GM19025 (cell line): Measurements from ENCODE around the gene MAGEA12.
"Not testable (repeated sequence)": the region's sequence is repeated elsewhere in the genome, so short reads cannot be mapped to it uniquely, and the experiment has no call there.

Experiments used
- ATAC-seq: cut with Tn5 transposase; IDR thresholded peaks from one replicate; pipeline ENCODE4 v1.9.1; 2021; ENCODE audit warnings: mild to moderate bottlenecking, low read depth, moderate library complexity; ENCODE audit not compliant: unreplicated experiment

The MAGEA12 gene

DNA sequence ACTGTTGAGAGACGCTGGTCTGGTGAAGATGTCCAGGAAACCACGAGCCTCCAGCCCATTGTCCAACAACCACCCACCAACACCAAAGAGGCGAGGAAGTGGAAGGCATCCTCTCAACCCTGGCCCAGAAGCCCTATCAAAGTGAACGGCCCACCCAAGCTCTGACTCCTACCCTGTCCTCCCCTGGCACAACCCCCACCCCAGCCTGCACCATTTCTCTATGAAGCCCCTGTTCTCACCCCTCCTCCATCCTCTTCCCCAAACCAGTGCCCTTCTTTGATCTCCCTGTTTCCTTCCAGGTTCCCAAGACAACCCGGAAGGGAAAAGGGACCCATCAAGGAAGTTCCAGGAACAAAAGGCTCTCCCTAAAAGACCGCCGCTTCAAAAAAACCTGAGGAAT lies 26.0 kb downstream of the MAGEA12 start:
- not testable (repeated sequence) for ATAC-seq

DNA sequence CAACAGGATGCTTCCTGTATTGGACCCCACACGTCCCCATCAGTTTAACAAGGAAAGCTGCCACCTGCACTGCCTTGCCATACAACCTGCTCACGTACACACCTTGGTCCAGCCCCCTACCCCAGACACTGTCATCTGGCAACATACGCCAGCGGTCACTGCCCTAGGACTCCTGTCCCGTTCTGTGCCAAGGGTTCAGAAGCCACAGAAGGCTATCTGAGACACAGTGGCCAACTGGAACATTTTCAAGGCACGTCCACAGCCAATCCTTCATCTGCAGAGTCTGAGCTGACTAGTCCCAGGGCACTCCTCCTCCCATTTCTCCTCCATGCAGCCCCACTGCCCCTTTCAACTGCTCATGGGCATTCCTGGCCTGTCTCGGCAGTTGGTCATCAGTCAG lies 28.0 kb downstream of the MAGEA12 start:
- not testable (repeated sequence) for ATAC-seq

DNA sequence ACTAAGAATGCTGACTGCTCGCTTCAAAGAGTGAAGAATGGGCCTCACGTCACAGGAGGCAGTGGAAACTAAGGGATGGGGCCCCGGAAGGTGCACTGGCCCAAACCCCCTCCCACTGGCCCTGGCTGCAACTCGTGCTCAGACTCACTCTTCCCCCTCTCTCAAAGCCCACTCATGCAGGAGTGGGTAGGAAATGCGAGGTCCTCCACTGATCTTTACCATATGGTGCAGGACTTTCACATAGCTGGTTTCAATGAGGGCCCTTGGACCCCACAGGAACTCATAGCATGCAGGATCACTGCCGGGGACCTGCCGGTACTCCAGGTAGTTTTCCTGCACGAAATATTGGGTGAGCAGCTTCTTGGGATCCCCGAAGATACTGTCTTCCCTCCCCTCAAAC lies 33.0 kb downstream of the MAGEA12 start:
- ATAC-seq, result not testable (repeated sequence)

DNA sequence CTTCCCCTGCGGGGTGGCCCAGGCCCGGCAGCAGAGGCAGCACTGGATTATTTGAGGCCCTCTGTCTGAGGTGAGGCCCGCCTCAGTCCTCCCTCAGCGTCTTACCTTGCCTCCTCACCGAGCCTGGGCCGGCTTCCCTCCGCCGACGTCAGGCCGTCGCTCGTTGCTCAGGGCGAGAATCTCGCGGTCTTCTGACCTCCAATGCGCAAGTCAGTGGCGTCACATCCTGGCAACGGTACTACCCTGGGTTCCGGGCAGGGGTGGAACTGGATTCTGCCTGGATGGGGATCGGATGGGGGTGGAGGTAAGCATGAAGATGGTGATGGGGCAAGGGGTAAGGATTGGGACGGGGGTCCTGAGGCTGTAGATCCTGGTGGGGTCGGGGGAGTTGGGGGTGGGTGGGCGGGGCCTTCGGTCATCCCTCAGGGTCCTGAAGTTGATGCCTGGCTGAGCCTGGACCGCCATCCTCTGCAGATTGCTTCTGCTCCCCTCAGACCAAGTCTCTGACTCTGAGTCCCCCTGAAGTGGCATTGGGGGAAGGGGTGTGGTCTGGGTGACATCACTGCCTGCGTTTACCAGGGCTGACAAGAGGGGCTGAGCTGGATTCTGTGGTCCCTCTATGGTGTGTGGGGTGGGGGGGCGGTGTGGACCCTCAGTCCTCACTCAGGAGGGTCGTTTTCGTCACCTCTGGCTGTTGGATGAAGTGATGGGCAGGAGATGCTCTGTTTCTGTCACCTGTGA lies 36.2 kb downstream of the MAGEA12 start, which contains the start of gene MAGEA6:
Gene MAGEA6 (minus strand): TSS at position 141 of the 741 bp plus-strand sequence. CDS start 2,039 bp downstream, outside the sequence.
- not testable (repeated sequence) for ATAC-seq

DNA sequence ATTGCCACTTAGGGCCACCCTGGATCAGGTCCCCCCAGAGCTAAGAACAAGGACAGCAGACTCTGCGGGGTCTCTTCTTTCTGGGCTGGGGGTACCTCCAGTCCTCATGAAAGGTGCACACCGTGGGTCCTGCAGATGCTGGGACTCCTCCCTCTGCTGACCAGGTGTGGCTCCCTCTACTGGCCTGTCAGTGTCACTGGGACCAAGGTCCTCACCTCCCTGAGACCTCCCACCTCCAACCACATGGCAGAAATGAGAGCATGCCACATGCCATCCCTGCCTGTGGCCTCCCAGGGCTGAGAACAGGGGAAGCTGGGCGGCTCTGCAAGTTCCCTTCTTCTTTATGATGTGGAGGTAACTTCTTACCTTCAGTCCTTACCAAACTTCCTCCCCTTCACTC lies 53.5 kb downstream of the MAGEA12 start:
- ATAC-seq, result peak; percentile 51
